Spleen (tissue), 7 donors: ENCODE measurements around the gene TMEM132D.
"Not testable (repeated sequence)": the region's sequence is repeated elsewhere in the genome, so short reads cannot be mapped to it uniquely, and the experiment has no call there.

Experiments
- POLR2AphosphoS5 ChIP-seq, 3 donors: sonication (generic); formaldehyde crosslinking; IDR thresholded peaks; one replicate each; pipeline ENCODE4 v1.5.1; 2017; ENCODE audit warnings: antibody characterized with exemption in 3 of 3
- TF ChIP-seq, protein P1 (sequence below), 11 experiments: fragments of 200-600 bp in 7 of 11; fragments of 450-650 bp in 4 of 11; sonication (generic) in 4 of 11; IDR thresholded peaks in 8 of 11; conservative IDR thresholded peaks in 3 of 11; 1 replicate in 7 of 11; 2 replicates in 4 of 11; pipeline versions ENCODE4 v1.4.0 to v1.8.0; 2016 to 2021; ENCODE audit warnings: antibody characterized with exemption in 11 of 11, inconsistent platforms in 4 of 11, mild to moderate bottlenecking in 1 of 11
- donor health status: DM: no; HTN: no; CAD: no; lungs with moderate emphysema.
- donor health status: DM: no; HTN: no; CAD: no.
- donor health status: DM: no; HTN: no; CAD: no.

DNA sequence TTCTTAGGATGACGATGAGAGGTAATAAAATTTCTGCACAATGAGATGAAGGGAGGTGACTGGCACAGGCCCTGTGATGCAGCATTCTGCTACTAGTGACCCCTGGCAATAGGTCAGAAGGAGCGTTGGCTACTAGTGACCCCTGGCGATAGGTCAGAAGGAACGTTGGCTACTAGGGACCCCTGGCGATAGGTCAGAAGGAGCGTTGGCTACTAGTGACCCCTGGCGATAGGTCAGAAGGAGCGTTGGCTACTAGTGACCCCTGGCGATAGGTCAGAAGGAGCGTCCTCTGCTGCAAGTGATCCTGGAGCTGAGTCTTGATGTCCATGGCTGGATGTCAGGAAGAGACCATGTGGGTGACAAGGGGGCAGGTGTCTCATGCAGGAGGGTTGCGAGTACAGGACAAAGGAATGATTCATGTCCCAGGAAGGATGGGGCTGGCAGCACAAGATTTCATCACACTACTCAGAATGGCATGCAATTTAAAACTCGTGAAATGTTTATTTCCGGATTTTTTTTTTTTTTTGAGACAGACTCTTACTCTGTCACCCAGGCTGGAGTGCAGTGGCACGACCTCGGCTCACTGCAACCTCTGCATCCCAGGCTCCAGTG, 365.0 kb downstream of the TMEM132D start:
- TF ChIP-seq, protein P1, sequence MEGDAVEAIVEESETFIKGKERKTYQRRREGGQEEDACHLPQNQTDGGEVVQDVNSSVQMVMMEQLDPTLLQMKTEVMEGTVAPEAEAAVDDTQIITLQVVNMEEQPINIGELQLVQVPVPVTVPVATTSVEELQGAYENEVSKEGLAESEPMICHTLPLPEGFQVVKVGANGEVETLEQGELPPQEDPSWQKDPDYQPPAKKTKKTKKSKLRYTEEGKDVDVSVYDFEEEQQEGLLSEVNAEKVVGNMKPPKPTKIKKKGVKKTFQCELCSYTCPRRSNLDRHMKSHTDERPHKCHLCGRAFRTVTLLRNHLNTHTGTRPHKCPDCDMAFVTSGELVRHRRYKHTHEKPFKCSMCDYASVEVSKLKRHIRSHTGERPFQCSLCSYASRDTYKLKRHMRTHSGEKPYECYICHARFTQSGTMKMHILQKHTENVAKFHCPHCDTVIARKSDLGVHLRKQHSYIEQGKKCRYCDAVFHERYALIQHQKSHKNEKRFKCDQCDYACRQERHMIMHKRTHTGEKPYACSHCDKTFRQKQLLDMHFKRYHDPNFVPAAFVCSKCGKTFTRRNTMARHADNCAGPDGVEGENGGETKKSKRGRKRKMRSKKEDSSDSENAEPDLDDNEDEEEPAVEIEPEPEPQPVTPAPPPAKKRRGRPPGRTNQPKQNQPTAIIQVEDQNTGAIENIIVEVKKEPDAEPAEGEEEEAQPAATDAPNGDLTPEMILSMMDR (IDR thresholded peaks at IDR 0.05 in 8 of 11, conservative IDR thresholded peaks at IDR 0.05 in 3 of 11) = not testable (repeated sequence)
- TF ChIP-seq POLR2AphosphoS5 (IDR thresholded peaks at IDR 0.05) = not testable (repeated sequence)
